ENCODE measurements around the gene C1orf122. TPM values are rescaled to one million over a fixed set of nuclear protein-coding genes. Genes with fewer than 3 reads are reported as not detected.

C1orf122 gene
- total and polyA plus RNA-seq, 10 of the 15 experiments (the other 5 are each of a cell fraction or from before 2014, with no cell fraction given): 1.6 to 35.8 (median 14.8) TPM

DNA sequence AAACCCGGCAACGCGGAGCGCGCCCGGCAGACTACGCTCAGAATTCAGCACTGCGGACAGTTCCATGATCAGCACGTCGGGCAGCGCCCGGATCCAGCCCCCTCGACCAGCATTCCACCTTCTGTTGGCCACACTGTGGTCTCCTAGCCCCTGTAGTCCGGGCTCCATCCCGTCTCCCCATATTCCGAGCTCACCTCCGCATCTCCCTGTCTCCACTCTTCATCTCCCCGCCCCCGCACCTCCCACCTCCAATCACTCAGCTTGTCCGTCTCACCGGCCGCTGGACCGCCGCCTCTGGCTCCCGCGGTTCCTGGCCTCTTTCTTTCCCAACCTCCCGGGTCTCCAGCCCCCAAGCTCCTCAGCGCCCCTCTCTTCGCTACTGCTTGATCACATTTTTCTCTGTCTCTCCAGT is 43.2 kb upstream of the C1orf122 start:
- in situ Hi-C loops (cut with MboI) (no loop called here), intact Hi-C loops (cut with micrococcal nuclease; ENCODE audit: unreplicated experiment) (no loop called here)
- POLR2A ChIA-PET: no interaction called here
- H3K27ac ChIP-seq (ENCODE audit: control insufficient read depth, insufficient read depth): no peak overlapping the region
- H3K27me3 ChIP-seq (replicated peaks in 1 of 2; ENCODE audit: control insufficient read depth in 2 of 2, insufficient read depth in 2 of 2, low read length in 1 of 2): peaks cover 5 to 14% of the 10 kb centered on the region in 2 experiments; a peak in 3 of 4 replicates
- H3K4me1 ChIP-seq (ENCODE audit: control insufficient read depth, insufficient read depth, low read length): no peaks in the 10 kb centered on the region
- H3K4me2 ChIP-seq (ENCODE audit: control insufficient read depth, insufficient read depth): no peak overlapping the region
- FAIRE-seq: no peak
- BruUV-seq (replicated peaks): no TSS peak
- SMC1A ChIA-PET (ENCODE audit: uncharacterized antibody, unreplicated experiment): no interaction called here
- no peaks in the 10 kb centered on the region for H3K79me2 ChIP-seq (ENCODE audit: control insufficient read depth, insufficient read depth, low read length)
- H3K9me3 ChIP-seq (replicated peaks; ENCODE audit: control insufficient read depth, insufficient read depth, low read length): no peaks in the 10 kb centered on the region; the same call in 2 of the 3 replicates
- no peaks in the 10 kb centered on the region for H4K20me1 ChIP-seq (ENCODE audit: control insufficient read depth, insufficient read depth)
- CTCF ChIA-PET: interaction anchor here (0.5 kb wide), 1 partner anchor 706 kb away, joined by 3 read pairs; no protein-coding TSS in a partner anchor
- H2AFZ ChIP-seq (ENCODE audit: control insufficient read depth, low read depth, low read length): no peak overlapping the region
- ATAC-seq: peak; percentile 53
- no peak for DNase-seq (ENCODE audit: low read depth, low spot score)
- TF ChIP-seq BACH1 (IDR thresholded peaks at IDR 0.05; ENCODE audit: borderline replicate concordance) (no peak), YY1 (IDR thresholded peaks at IDR 0.05; ENCODE audit: low read depth, low read length) (0 out of 2 replicates have a peak, but pooled peaks have one; percentile 12), RELA (IDR thresholded peaks at IDR 0.05; ENCODE audit: borderline replicate concordance, partially characterized antibody) (no peak), RCOR1 (conservative IDR thresholded peaks at IDR 0.05; ENCODE audit: low read depth, low read length) (peak; percentile 84; the same call in 1 of the 2 replicates), RB1 (IDR thresholded peaks at IDR 0.05; ENCODE audit: borderline replicate concordance) (no peak), SREBF1 (IDR thresholded peaks at IDR 0.05; ENCODE audit: low read length) (peak; percentile 93), JUND (IDR thresholded peaks at IDR 0.05; ENCODE audit: low read depth, low read length) (no peak)
- TF ChIP-seq, protein P1, sequence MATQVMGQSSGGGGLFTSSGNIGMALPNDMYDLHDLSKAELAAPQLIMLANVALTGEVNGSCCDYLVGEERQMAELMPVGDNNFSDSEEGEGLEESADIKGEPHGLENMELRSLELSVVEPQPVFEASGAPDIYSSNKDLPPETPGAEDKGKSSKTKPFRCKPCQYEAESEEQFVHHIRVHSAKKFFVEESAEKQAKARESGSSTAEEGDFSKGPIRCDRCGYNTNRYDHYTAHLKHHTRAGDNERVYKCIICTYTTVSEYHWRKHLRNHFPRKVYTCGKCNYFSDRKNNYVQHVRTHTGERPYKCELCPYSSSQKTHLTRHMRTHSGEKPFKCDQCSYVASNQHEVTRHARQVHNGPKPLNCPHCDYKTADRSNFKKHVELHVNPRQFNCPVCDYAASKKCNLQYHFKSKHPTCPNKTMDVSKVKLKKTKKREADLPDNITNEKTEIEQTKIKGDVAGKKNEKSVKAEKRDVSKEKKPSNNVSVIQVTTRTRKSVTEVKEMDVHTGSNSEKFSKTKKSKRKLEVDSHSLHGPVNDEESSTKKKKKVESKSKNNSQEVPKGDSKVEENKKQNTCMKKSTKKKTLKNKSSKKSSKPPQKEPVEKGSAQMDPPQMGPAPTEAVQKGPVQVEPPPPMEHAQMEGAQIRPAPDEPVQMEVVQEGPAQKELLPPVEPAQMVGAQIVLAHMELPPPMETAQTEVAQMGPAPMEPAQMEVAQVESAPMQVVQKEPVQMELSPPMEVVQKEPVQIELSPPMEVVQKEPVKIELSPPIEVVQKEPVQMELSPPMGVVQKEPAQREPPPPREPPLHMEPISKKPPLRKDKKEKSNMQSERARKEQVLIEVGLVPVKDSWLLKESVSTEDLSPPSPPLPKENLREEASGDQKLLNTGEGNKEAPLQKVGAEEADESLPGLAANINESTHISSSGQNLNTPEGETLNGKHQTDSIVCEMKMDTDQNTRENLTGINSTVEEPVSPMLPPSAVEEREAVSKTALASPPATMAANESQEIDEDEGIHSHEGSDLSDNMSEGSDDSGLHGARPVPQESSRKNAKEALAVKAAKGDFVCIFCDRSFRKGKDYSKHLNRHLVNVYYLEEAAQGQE (IDR thresholded peaks at IDR 0.05; ENCODE audit: low read depth, low read length): peak; percentile 100
- TF ChIP-seq, protein P2, sequence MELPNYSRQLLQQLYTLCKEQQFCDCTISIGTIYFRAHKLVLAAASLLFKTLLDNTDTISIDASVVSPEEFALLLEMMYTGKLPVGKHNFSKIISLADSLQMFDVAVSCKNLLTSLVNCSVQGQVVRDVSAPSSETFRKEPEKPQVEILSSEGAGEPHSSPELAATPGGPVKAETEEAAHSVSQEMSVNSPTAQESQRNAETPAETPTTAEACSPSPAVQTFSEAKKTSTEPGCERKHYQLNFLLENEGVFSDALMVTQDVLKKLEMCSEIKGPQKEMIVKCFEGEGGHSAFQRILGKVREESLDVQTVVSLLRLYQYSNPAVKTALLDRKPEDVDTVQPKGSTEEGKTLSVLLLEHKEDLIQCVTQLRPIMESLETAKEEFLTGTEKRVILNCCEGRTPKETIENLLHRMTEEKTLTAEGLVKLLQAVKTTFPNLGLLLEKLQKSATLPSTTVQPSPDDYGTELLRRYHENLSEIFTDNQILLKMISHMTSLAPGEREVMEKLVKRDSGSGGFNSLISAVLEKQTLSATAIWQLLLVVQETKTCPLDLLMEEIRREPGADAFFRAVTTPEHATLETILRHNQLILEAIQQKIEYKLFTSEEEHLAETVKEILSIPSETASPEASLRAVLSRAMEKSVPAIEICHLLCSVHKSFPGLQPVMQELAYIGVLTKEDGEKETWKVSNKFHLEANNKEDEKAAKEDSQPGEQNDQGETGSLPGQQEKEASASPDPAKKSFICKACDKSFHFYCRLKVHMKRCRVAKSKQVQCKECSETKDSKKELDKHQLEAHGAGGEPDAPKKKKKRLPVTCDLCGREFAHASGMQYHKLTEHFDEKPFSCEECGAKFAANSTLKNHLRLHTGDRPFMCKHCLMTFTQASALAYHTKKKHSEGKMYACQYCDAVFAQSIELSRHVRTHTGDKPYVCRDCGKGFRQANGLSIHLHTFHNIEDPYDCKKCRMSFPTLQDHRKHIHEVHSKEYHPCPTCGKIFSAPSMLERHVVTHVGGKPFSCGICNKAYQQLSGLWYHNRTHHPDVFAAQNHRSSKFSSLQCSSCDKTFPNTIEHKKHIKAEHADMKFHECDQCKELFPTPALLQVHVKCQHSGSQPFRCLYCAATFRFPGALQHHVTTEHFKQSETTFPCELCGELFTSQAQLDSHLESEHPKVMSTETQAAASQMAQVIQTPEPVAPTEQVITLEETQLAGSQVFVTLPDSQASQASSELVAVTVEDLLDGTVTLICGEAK (IDR thresholded peaks at IDR 0.05; ENCODE audit: borderline replicate concordance): peak; percentile 72
- TF ChIP-seq, protein P3, sequence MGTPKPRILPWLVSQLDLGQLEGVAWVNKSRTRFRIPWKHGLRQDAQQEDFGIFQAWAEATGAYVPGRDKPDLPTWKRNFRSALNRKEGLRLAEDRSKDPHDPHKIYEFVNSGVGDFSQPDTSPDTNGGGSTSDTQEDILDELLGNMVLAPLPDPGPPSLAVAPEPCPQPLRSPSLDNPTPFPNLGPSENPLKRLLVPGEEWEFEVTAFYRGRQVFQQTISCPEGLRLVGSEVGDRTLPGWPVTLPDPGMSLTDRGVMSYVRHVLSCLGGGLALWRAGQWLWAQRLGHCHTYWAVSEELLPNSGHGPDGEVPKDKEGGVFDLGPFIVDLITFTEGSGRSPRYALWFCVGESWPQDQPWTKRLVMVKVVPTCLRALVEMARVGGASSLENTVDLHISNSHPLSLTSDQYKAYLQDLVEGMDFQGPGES (IDR thresholded peaks at IDR 0.05): no peak
- 56% methylated on average over 28 of the region's 29 CpGs for WGBS (ENCODE audit: insufficient coverage, insufficient replicate concordance, low lambda C conversion rate, missing lambda C conversion rate)
- no peak overlapping the region for H3K4me3 ChIP-seq
- no peak overlapping the region for H3K9ac ChIP-seq (ENCODE audit: control insufficient read depth, insufficient read depth, low read length)
- RAD21 ChIA-PET (ENCODE audit: unreplicated experiment): no interaction called here
- H3K36me3 ChIP-seq (ENCODE audit: control insufficient read depth in 2 of 2, insufficient read depth in 2 of 2, low read length in 1 of 2): no peaks in the 10 kb centered on the region
